ENCODE measurements around the gene NADSYN1. TPM values are rescaled to one million over a fixed set of nuclear protein-coding genes. Genes with fewer than 3 reads are reported as not detected.

The NADSYN1 gene
- total RNA-seq, 4 donors from 2014 or later, result 44.0 to 79.1 (median 57.3) TPM

GRCh38 chr11:71496421-71496820 lies 43.4 kb downstream of the NADSYN1 start:
- TF ChIP-seq CTCF (IDR thresholded peaks at IDR 0.05; ENCODE audit: low read depth), result no peak

- no peak for TF ChIP-seq CTCF (IDR thresholded peaks at IDR 0.05; ENCODE audit: low read depth)
Observed at GRCh38 chr11:71498091-71498490, 45.1 kb downstream of the NADSYN1 start.

- no peak for TF ChIP-seq CTCF (IDR thresholded peaks at IDR 0.05; ENCODE audit: low read depth)
Observed at GRCh38 chr11:71499125-71499524, 46.1 kb downstream of the NADSYN1 start.

GRCh38 chr11:71499546-71499945 lies 46.5 kb downstream of the NADSYN1 start:
- TF ChIP-seq CTCF (IDR thresholded peaks at IDR 0.05; ENCODE audit: low read depth), result no peak

GRCh38 chr11:71500601-71501021 lies 47.6 kb downstream of the NADSYN1 start:
- no peak for TF ChIP-seq CTCF (IDR thresholded peaks at IDR 0.05; ENCODE audit: low read depth)

- TF ChIP-seq CTCF (IDR thresholded peaks at IDR 0.05; ENCODE audit: low read depth), result no peak
Observed at GRCh38 chr11:71501071-71501985, 48.3 kb downstream of the NADSYN1 start.

GRCh38 chr11:71502026-71502425 lies 49.0 kb downstream of the NADSYN1 start:
- no peak for TF ChIP-seq CTCF (IDR thresholded peaks at IDR 0.05; ENCODE audit: low read depth)
